GM19328 (cell line): ENCODE measurements around the gene BCAR3.
A peak's percentile ranks its signal among the peaks of the same experiment; 100 is the strongest.

Experiments
- ATAC-seq: cut with Tn5 transposase; IDR thresholded peaks from one replicate; pipeline ENCODE4 v1.9.1; 2021; ENCODE audit warnings: mild to moderate bottlenecking, moderate library complexity; ENCODE audit not compliant: unreplicated experiment

Gene BCAR3

DNA sequence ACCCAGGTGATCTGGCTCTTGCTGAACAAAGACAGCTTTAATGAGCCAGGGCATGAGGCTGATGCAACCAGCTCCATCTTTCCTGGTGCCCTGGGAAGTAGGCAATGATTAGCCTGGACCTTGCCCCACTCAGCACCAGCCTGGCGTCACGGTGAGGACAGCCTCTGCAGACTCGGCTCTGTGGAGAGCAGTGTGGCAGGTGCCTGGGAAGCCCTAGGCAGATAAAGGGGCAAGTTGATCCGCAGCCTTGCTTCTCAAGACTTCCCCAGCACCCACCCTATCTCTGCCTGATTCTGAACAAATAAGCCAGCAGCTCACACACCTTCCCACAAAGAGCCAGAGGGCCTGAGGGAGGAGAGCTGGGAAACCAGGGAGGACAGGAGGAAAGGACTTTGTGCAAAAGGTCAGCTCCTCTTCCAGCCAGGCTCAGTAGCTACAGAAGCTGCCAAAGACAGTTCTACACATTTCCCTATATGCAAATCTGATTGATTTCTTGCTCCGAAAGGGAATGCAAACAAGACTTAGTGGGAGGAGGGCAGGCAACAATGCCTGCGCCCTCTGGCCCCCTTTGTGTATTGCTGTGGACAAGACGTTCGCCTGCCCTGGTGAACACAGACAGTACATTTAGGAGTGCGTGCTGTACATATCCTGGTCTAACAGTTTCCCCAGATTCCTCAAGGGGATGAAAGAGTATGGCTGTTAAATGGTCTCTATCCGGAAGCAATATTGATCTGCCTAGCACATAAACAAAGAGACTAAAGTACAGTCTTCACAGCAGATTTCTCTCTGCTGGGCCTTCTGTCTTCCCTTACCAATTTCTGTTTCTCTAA, 63.8 kb downstream of the BCAR3 start:
- ATAC-seq: no peak

DNA sequence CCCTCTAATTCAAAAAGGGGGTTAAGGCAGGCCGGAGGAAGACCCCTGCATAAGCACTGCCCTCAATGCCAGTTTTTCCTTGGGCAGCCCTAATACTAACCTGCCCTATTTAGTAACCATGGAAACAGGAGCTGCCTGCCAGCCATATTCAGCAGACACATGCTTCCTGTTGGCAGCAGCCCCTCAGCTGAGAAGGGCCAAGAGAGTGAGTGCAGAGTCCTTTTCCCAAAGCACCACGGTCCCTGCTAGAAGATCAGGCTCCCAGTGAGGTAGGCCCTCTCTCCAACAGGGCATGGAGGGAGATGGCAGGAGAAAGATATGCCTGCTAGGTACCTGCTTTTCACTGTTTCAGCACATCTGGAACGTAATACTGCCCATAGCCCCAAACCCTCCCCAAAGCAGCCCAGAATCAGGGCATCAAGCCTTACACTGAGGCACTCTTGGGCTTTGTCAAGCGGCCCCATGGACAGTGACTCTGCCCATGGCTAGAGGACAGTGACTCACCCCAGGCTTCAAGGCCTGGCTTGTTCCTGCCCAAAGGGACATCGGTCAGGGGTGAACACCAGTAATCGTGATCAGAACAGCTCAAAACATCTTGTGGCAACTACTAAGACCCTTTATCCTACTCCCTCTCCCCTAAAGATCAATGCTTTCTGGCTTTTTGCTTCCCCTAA, 64.5 kb downstream of the BCAR3 start:
- no peak for ATAC-seq

DNA sequence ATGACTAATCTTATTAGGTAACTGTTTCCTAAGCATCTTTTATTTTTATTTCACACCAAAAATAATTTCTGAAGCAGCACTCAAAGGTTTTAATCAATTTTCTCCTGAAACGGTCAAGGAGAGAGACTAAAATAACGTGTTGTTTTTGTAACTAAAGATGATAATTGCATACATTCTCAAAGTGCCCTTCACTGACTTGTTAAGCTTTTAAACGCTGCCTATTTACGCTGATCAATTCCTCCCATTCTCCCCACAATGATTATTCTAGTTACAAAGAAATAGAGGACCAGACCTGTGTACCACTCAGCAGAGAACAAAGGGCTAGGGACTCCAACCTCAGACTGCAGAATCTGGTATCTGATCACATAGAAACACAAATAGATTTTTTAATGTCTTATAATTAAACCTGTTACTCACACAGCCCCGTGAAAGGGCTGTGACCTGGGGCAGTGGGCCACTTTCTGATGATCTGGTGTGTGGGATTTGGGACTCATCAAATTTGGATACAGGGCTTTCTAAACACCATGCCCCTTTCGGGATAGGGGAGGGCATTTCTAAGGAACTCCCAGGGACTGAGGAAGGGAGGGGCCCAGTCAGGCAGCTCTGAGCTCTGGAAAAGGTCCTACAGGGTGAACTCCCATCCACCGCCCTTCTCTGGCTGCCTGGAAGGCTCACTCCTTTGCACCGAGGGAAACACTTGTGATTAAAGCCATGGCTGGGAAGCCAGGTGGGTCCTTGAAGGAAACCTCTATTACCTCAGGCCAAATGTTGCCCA, 65.2 kb downstream of the BCAR3 start:
- no peak for ATAC-seq

DNA sequence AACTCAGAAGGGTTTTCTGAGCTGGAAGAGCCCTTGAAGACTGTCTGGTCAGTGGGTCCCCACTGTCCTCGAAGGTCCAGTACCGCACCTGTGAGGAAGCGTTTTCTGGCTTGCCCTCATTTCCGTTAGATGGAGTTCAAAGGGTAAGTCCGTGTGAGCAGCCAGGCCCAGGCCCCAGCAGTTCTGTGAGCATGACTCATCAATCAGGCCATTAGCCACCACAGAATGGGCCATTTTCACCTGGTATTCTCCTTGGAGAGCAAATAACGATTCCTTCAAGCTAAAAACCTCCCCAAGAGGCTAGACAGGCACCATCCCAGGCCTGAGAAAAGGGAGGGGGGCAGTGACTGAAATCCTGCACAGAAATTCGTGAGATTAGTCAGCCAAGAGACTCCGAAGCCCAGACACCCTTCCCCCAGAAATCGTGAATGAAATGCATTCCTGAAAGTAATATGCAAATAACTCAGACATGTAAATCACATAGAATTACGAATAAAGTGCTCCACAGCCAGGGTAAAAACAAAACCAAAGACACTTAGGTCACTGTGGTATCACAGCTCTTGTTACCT, 66.0 kb downstream of the BCAR3 start:
- peak; percentile 59 for ATAC-seq

DNA sequence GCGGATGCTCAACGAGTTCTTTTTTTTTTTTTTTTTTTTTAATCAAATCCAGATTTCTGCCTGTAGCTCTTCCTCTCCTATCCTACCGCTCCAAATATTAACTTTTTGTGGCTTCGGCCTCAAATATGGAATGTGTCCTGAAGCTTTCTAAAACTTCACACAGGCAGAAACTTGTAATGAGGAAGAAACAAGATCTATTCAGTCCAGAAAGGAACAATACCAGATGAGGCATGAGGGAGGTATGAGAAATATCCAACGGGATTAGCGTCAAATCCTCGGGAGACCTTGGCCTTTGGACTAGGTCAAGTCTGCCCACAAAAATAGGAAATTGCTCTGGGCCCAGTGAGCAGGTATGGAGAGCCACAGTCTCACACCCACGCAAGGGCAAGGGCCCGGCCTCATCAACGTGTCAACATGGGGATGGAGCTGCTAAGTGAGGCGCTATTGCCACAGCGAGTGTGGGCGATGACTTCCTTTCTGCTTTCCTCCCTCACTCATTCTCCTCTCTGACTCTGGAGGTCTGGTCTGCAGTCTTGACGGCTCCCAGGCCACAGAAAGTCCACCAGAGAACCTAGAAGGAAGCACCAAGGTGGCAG, 66.6 kb downstream of the BCAR3 start:
- peak; percentile 51 for ATAC-seq

DNA sequence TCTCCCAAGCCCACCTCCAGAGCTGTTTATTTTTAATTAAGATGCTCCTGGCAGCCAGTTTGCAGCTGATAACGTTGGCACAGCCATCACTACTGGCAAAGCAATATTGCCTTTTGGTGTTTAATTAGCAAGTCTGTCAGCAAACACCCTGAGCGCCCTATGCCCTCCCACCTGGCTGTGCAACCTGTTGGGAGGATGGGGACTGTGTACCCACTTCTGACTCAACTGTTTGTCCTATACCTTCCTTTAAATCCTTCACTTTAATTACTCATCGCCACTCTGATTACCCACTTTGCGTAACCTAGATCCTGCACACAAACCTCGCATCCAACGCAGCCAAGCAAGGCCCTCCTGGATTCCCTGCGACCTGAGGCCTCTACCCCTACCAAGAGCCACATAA, 67.1 kb downstream of the BCAR3 start:
- ATAC-seq: no peak

DNA sequence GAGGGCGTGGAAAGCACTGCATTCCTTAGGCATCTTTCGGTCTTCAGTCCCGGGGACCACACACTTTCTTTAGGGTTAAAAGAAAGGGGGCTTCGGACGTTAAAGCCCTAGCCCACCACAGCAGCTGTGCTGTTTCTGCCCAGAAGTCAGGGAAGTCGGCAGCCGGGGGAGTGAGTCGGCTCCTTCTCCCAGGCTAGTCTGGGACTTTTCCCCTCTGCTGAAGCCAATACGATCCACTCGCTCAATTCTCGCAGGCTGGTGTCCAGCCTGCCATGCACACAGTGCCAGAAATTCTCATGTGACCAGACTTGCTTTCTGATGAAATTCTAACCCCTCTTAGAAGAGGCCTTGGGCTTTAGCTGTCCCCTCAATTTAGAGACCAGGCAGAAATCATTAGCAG, 67.7 kb downstream of the BCAR3 start:
- ATAC-seq: no peak

DNA sequence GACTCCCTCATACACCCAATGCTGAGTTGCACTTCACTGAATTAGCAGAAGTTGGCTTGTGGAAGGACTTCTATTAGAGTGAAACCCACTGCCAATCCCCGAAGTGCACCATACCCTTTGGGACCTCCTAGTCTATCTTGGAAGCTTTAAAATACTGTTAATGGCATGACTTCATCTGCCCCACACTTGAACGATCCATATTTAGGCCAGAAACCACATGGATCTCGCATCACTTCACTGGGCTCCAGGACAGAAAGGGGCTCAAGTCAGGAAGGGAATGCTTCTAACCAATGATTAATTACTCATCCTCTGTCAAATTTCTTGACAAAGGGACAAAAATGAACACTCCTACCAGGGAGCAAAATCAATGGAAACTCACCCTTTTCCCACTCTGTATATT, 69.1 kb downstream of the BCAR3 start:
- ATAC-seq: no peak

DNA sequence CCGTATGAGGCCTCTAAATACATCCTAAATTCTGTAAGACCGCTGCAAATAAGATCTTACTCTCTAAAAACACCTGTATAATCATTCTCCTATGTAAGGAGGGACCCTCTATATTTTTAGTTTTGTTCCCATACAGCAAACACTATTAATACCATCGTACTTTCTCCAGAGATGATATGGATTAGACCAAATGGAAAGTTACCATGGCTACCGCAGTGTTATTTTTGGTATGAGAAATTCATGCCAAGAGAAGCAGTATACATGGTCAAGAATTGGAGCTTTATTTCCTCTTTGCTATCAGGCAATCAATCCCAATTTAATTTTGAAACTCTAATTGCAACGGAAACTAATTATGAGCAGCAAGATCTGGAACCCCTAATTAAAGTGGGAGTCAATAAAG, 70.0 kb downstream of the BCAR3 start:
- ATAC-seq: no peak

DNA sequence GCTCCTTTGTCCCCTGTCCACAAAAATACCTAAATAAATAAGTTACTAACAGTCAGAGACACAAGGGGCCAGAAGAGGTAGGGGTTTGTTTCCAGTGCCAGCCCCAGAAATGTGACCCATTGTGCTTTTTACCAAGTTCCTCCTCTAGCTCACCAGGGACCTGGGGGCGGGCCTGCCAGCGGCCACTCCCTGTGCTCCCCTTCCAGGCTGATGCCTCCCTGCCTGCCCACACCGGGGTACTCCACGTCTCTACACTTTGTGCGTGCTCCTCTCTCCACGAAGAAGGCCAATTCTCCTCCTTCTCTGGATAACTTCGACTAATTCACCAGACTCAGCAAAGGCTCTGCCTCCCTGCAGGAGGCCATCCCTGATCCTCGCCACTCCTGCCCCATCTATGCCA, 72.1 kb downstream of the BCAR3 start:
- no peak for ATAC-seq

DNA sequence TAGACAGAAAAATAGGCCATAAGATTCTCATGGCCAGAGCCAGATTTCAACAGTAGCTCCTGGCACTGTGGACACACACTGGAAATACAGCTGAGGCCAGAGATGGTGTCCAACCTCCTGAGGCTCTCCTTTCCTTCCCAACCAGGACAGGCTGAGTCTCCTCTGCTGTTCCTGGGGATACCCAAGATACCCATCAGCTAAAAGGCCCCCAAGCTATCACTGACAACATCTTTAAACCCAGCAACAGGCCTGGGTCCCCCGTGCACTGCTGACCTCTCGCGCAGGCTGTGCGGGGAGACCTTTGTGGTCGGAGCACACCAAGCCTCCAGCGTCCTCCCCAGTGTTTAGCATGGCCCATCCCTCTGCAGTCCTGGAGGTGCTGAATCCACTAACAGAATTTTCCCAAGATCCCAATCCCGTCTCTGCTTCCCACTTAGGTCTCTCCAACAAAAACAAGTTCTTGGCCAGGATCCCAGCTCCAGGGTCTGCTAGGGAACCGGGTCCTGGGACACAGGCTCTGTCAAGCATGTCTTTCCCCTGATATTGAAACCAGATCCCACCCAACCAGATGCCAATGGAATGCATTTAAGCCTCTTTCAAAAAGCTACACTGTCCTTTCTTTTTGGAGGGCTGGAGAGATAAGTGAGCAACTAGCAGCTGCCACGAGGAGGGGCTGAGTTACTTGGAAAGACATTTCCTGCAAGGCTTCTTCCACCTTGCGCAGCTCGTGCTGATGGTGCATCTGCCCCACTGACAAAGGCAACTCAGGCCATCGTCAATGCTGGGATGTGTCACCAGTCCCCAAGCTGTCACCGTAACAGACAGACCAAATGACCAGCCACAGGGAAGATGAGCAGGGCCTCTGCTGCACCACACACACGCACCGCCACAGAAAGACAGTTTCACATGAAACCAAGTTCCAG, 73.2 kb downstream of the BCAR3 start:
- ATAC-seq: peak; percentile 6

DNA sequence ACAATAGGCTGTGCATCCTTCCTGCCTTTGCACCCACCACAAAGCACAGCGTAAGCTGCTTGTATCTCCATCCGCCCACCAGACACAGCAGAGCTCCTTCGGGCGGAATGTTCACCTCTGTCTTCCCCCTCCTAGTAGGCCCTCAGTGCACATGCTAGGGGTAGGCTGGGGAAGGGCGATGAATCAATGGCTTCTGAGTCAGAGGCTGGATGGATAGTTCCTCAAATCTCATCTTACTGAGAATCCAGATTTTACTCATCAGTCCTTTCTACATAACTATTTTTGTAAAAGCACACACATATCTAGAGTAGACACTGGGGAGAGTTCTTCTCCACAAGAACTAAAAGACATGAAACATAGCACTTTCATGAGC, 73.8 kb downstream of the BCAR3 start:
- peak; percentile 94 for ATAC-seq

DNA sequence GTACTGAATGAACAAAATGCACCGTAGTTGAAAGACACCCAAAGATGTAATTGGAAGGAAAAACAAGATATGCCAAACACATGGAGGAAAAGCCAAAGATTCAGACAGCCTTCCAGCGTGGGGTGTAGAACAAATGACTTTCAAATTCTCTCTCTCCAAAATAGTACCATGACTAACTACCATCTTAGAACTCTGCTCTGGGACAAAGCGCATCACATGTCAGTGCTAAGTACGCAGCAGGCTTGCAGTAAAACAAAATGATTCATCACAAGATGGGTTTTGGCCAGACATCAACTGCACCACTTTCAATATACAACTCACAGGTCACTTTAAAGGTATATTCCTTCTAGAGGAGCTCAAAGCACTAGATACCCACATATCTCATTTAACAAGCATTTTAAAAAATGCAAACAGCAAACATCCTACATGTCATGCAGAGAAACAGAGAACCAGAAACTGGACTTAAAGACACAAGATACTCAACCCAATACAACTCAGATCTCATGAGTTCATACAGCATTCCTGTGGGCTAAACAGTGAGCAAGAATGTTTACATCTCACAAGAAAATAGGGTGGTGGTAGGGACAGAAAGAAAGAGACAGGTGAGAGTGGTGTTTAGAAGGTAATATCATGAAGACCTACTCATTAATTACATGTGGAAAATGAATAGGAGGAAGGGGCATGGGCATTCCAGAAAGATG, 75.7 kb downstream of the BCAR3 start:
- no peak for ATAC-seq

DNA sequence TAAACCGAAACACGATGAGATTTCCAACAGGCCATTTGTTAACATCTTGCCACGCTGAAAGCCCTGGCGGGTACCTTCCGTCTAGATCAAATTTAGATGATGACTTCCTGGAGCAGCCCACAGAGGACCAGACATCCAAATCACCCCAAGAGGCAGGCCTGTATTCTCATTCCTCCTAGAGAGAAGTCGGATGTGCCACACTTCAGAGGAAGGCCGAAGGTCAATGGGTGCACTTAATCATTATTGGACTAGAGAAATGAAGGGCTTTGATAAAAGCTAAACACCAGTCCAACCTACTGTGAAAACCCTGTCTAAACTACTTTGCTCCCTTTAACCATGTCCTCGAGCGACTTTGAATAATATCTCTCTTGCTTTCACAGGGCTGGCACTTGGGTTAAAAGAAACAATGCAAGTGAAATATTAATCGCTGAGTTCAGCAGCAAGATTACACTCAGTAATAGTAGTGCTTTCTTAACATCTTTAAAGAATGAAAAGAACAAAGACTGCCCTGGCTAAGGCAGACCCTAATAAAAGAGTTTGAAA, 76.5 kb downstream of the BCAR3 start:
- no peak for ATAC-seq

DNA sequence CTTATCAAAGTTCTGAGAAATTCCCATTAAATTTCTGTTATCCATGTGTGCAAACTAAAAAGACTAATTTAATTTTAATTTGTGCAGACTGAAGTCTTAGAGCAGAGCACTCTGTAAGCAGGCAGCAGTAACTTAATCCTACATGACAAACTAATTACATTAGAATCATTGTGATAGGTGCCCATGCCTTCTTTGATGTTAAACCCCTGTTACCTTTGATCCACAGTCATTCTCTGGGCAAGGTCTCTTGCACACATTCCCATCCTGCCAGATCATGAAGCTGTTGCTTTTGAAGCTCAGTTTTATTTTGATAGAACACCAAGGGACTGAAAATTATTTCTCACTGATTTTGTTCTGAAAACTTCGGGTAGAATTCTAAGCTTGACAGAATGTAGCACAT, 77.2 kb downstream of the BCAR3 start:
- no peak for ATAC-seq

DNA sequence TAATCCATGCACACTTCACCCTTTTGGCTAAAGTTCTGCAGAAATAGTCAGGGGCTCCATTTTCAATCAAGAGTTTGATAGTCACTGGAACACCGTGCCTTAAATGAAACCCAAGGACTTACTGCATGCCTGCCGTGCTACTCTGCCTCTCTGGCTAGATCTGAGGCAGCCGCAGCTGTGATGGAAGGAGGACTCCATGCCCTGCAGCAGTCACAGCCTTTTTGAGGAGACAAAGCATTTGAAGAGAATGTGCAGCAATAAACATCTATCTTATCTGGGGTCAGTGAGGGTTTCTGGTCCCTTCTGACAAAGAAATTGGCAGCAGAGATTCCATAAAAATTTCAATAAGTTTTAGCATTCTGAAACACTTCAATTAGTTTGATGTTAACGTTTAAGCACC, 78.0 kb downstream of the BCAR3 start:
- no peak for ATAC-seq

DNA sequence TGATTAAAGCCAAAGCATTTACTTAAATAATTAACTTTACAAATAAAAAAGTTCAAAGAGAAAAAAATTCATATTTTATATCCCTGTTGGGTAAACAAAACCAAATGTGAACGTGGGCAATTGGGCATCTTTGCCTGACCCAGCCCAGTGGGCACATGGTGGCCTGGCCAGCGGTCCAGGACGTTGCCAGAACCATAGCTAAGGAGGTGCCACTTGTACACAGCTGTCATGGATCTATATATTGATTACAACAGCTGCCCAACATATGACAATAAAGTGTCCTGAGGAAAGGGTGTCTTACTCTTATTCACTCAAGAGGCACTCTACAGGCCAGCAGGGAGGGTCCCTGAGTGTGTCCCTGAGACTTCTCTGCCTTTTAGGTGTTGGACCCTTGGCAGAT, 78.5 kb downstream of the BCAR3 start:
- no peak for ATAC-seq

DNA sequence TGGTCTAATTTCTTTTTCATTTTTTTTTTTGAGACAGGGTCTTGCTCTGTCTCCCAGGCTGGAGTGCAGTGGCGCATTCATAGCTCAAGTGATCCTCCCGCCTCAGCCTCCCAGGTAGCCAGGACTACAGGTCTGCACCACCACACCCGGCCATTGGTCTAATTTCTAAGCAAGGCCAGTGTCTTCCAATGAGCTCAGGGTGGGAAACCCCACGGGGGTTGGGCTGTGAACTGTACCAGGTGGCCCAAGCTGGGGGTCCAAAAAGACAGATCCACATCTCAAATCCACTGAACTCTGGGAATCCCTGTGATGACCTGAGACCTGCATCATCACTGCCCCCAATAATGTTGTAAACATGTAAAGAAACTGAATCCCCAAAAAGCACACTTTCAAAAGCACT, 79.5 kb downstream of the BCAR3 start:
- ATAC-seq: no peak

DNA sequence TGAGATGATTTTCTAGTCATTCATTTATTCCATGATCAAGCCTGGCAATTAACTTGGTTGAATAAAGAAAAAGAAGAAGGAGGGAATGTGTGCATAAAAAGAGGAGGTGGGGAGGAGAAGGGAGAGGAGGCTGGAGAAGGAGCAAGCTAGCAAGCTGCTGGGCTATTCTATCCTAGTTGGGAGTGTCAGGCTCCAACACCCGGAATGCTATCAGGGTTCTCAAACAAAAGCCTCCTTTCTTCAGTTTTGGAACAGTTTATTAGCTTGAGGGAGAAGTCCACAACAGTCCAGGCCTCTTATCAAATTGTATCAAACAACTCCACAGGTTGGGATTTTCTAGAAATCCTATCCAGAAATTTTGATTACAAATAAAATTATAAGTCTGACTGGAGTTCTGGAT, 80.0 kb downstream of the BCAR3 start:
- ATAC-seq: no peak
